Caco-2 (cell line): ENCODE results near the gene GUCY1A1. TPM values are rescaled to one million over a fixed set of nuclear protein-coding genes. Genes with fewer than 3 reads are reported as not detected.

Experiments
- BruUV-seq: library from RNA; stranded (reverse); fragments of 400-500 nt; replicated peaks from 2 replicates; lab custom pipeline; 2021; lab: Mats Ljungman, UMichigan
- CTCF ChIA-PET: fragments of 300-600 bp; sonication (Branson Sonifier 250); formaldehyde crosslinking; loops from one replicate; lab custom pipeline; 2022; ENCODE audit warnings: antibody characterized with exemption; lab: Charles Lee
- POLR2A ChIA-PET: fragments of 300-600 bp; sonication (Branson Sonifier 250); formaldehyde crosslinking; loops from one replicate; lab custom pipeline; 2022; ENCODE audit warnings: antibody characterized with exemption; lab: Charles Lee
- DNase-seq, 2 experiments: peaks; one replicate each; pipeline versions ENCODE4 v3.0.0 to v3.0.0-alpha.2; 2020 to 2022
- H3K27me3 ChIP-seq: replicated peaks from 2 replicates; pipeline ENCODE4 v1.6.0; 2011; ENCODE audit warnings: low read length; ENCODE audit not compliant: control insufficient read depth, insufficient read depth
- H3K36me3 ChIP-seq: 2 replicates; pipeline ENCODE4 v1.5.1; 2011; ENCODE audit warnings: low read length; ENCODE audit not compliant: control insufficient read depth, insufficient read depth
- H3K4me1 ChIP-seq: fragments of 250-450 bp; sonication (Bioruptor Pico); 2 replicates; pipeline ENCODE4 v1.5.1; 2020; ENCODE audit warnings: mild to moderate bottlenecking
- H3K4me3 ChIP-seq: 2 replicates; pipeline ENCODE4 v1.5.1; 2011; ENCODE audit warnings: low read depth, mild to moderate bottlenecking, control low read depth, low read length
- H3K9me3 ChIP-seq: fragments of 250-450 bp; sonication (Bioruptor Pico); 2 replicates; pipeline ENCODE4 v1.5.1; 2020; ENCODE audit warnings: mild to moderate bottlenecking, moderate library complexity
- H3K27ac Mint-ChIP-seq: one replicate; pipeline ENCODE4 v1.8.0; 2022; ENCODE audit warnings: mixed read lengths; ENCODE audit not compliant: unreplicated experiment
- H3K27me3 Mint-ChIP-seq: one replicate; pipeline ENCODE4 v1.8.0; 2022; ENCODE audit warnings: mixed read lengths; ENCODE audit not compliant: insufficient read depth, unreplicated experiment
- H3K36me3 Mint-ChIP-seq: one replicate; pipeline ENCODE4 v1.8.0; 2022; ENCODE audit warnings: mild to moderate bottlenecking, mixed read lengths; ENCODE audit not compliant: insufficient read depth, unreplicated experiment
- H3K4me1 Mint-ChIP-seq: one replicate; pipeline ENCODE4 v1.8.0; 2022; ENCODE audit warnings: low read depth, mixed read lengths; ENCODE audit not compliant: unreplicated experiment
- H3K4me3 Mint-ChIP-seq: one replicate; pipeline ENCODE4 v1.8.0; 2022; ENCODE audit warnings: mild to moderate bottlenecking, moderate library complexity, mixed read lengths; ENCODE audit not compliant: unreplicated experiment
- H3K9me3 Mint-ChIP-seq: one replicate; pipeline ENCODE4 v1.8.0; 2022; ENCODE audit warnings: mixed read lengths; ENCODE audit not compliant: unreplicated experiment
- intact Hi-C: fragments of 100-400 bp; cut with micrococcal nuclease; formaldehyde crosslinking; loops from one replicate; pipeline ENCODE4 v1.10.0; 2022; ENCODE audit not compliant: unreplicated experiment
- total RNA-seq: library from RNA; stranded (reverse); gene quantifications from 2 replicates; pipeline ENCODE4 v1.2.3, GENCODE V29; 2022
- TF ChIP-seq, protein P1 (sequence below), 2 experiments: fragments of 200-600 bp in 1 of 2; IDR thresholded peaks; 1 replicate in 1 of 2; 2 replicates in 1 of 2; pipeline versions ENCODE4 v1.5.1 to v1.8.0; 2011 to 2022; ENCODE audit warnings: antibody characterized with exemption in 1 of 2, control low read depth in 1 of 2, inconsistent platforms in 1 of 2, low read depth in 1 of 2, low read length in 1 of 2, mild to moderate bottlenecking in 1 of 2, moderate library complexity in 1 of 2; ENCODE audit not compliant: insufficient read depth in 1 of 2, severe bottlenecking in 1 of 2, unreplicated experiment in 1 of 2

GUCY1A1 gene
- total RNA-seq, 1 experiment from 2014 or later = not detected

DNA sequence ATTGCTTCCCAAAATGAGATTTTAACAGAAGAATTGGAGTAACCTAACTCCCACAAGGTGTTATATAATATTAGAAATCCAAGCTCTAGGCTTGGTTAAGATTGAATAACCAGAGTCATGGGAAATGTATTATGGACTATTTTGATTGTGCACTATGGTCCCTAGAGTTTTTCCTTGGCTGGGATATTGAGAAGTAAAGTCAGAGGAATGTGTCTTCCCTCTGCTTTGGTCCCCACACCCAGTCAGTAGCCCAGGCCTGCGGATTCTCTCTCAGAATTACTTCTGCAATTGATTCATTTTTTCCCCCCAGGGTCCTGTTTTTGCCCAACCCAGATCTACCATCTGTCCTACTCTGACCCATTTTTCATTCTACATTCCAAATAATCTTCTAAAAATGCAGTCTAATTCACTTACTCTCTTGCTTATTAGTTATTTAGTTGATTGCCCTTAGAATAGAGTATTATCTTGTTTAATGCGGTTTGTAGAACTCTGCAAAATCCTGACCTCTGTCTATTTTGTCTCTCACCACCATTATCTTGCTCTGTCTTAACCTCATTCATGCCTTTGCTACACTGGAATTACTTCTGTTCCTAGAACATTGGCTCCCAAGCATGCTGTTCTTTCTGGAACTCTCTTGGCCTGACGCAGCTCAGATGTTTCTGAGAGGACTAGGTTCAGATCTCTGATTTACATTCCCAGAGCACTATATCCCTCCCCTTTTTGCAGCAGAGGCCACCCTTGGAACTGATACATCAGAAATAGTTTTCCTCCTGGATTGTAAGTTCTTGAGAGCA, 23.6 kb downstream of the GUCY1A1 start:
- BruUV-seq = no TSS peak

DNA sequence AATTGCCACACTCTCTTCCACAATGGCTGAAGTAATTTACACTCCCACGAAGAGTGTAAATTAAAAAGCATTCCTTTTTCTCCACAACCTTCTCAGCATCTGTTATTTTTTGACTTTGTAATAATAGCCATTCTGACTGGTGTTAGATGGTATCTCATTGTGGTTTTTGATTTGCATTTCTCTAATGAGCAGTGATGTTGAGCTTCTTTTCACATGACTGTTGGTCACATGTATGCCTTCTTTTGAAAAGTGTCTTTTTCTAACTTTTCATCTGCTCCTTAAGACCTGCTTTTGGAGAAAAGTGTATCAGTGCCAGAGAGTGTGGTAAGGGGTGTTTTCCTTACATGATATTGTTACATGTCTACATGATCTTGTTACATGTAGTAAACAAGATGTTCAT, 25.7 kb downstream of the GUCY1A1 start:
- Histone ChIP-seq H3K36me3 (no peaks in the 10 kb centered on the region), H3K27me3 (no peaks in the 10 kb centered on the region), H3K4me1 (peaks cover 6% of the 10 kb centered on the region; the same call in 1 of the 2 replicates), H3K9me3 (no peaks in the 10 kb centered on the region), H3K4me3 (no peak overlapping the region)
- Mint-ChIP-seq H3K9me3 (no peaks in the 10 kb centered on the region), H3K27ac (no peak overlapping the region), H3K36me3 (no peaks in the 10 kb centered on the region), H3K27me3 (no peaks in the 10 kb centered on the region), H3K4me3 (no peak overlapping the region), H3K4me1 (peaks cover 7% of the 10 kb centered on the region)
- no peak for DNase-seq
- TF ChIP-seq, protein P1, sequence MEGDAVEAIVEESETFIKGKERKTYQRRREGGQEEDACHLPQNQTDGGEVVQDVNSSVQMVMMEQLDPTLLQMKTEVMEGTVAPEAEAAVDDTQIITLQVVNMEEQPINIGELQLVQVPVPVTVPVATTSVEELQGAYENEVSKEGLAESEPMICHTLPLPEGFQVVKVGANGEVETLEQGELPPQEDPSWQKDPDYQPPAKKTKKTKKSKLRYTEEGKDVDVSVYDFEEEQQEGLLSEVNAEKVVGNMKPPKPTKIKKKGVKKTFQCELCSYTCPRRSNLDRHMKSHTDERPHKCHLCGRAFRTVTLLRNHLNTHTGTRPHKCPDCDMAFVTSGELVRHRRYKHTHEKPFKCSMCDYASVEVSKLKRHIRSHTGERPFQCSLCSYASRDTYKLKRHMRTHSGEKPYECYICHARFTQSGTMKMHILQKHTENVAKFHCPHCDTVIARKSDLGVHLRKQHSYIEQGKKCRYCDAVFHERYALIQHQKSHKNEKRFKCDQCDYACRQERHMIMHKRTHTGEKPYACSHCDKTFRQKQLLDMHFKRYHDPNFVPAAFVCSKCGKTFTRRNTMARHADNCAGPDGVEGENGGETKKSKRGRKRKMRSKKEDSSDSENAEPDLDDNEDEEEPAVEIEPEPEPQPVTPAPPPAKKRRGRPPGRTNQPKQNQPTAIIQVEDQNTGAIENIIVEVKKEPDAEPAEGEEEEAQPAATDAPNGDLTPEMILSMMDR (IDR thresholded peaks at IDR 0.05; ENCODE audit: insufficient read depth in 1 of 2, low read depth in 1 of 2, low read length in 1 of 2, severe bottlenecking in 1 of 2, unreplicated experiment in 1 of 2) = no peak
- CTCF ChIA-PET = interaction anchor here (0.6 kb wide), 1 partner anchor 54 kb away, joined by 3 read pairs; no protein-coding TSS in a partner anchor
- POLR2A ChIA-PET = no interaction called here
- intact Hi-C loops = no loop called here
- no TSS peak for BruUV-seq

More for the DNA sequence above, 23.6 kb downstream of the GUCY1A1 start:
- Mint-ChIP-seq H3K27me3 (no peaks in the 10 kb centered on the region), H3K4me3 (no peak overlapping the region), H3K27ac (no peak overlapping the region), H3K9me3 (no peaks in the 10 kb centered on the region), H3K4me1 (peaks cover 7% of the 10 kb centered on the region), H3K36me3 (no peaks in the 10 kb centered on the region)
- H3K4me3 ChIP-seq = no peak overlapping the region
- no peaks in the 10 kb centered on the region for H3K36me3 ChIP-seq
- no peak for DNase-seq
- no peaks in the 10 kb centered on the region for H3K9me3 ChIP-seq
- peaks cover 6% of the 10 kb centered on the region; the same call in 1 of the 2 replicates for H3K4me1 ChIP-seq
- intact Hi-C loops = no loop called here
- H3K27me3 ChIP-seq = no peaks in the 10 kb centered on the region
- POLR2A ChIA-PET = no interaction called here
- CTCF ChIA-PET = no interaction called here
- TF ChIP-seq, protein P1 (IDR thresholded peaks at IDR 0.05; ENCODE audit: insufficient read depth in 1 of 2, low read depth in 1 of 2, low read length in 1 of 2, severe bottlenecking in 1 of 2, unreplicated experiment in 1 of 2) = no peak

DNA sequence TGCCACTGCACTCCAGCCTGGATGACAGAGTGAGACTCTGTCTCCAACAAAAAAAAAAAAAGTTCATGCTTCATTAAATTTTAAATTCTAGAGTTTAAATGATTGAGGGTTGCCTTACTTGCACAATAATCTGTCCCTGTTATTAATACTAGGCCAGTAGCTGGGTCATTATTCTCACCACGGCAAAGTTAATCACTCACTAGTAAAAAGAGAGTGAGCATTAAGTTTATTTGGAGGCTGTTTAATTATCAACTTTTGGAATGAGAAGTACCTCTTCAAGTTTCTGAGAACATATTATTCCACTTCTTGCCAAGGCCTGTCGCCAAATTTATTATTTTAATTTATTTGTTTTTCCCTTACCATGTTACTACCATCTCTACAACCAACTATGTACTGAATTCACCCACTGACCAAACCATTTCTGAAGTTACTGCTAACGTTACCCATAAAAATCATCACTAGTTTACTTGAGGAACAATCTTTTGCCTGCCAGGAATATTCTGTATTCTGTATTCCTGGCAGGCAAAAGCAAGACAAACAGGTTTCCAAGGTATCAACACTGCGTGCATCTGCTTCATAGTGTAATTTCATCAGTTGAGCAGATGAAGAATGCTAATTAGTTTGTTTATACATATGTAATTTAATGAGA, 26.5 kb downstream of the GUCY1A1 start:
- intact Hi-C loops = no loop called here

More for the DNA sequence above, 26.5 kb downstream of the GUCY1A1 start:
- H3K4me3 ChIP-seq = no peak overlapping the region
- Mint-ChIP-seq H3K36me3 (no peaks in the 10 kb centered on the region), H3K4me1 (peaks cover 7% of the 10 kb centered on the region), H3K4me3 (no peak overlapping the region), H3K27ac (no peak overlapping the region), H3K9me3 (no peaks in the 10 kb centered on the region), H3K27me3 (no peaks in the 10 kb centered on the region)
- H3K9me3 ChIP-seq = no peaks in the 10 kb centered on the region
- no peak for DNase-seq
- H3K4me1 ChIP-seq = peaks cover 6% of the 10 kb centered on the region; the same call in 1 of the 2 replicates
- H3K36me3 ChIP-seq = no peaks in the 10 kb centered on the region
- H3K27me3 ChIP-seq = no peaks in the 10 kb centered on the region
- POLR2A ChIA-PET = no interaction called here
- TF ChIP-seq, protein P1 (IDR thresholded peaks at IDR 0.05; ENCODE audit: insufficient read depth in 1 of 2, low read depth in 1 of 2, low read length in 1 of 2, severe bottlenecking in 1 of 2, unreplicated experiment in 1 of 2) = no peak
- no TSS peak for BruUV-seq
- CTCF ChIA-PET = no interaction called here
